OCI-LY7 (cell line): ENCODE measurements around the gene SLC29A2. TPM values are rescaled to one million over a fixed set of nuclear protein-coding genes. Genes with fewer than 3 reads are reported as not detected.
A peak's percentile ranks its signal among the peaks of the same experiment; 100 is the strongest.

Source experiments
- BruUV-seq: library from RNA; stranded (reverse); fragments of 400-500 nt; replicated peaks from 2 replicates; lab custom pipeline; 2021; lab: Mats Ljungman, UMichigan
- CTCF ChIA-PET: fragments of 300-600 bp; sonication (Branson Sonifier 250); formaldehyde crosslinking; loops from one replicate; lab custom pipeline; 2022; ENCODE audit warnings: antibody characterized with exemption; ENCODE audit not compliant: unreplicated experiment; lab: Charles Lee
- POLR2A ChIA-PET: fragments of 300-600 bp; sonication (Branson Sonifier 250); formaldehyde crosslinking; loops from one replicate; lab custom pipeline; 2022; ENCODE audit warnings: antibody characterized with exemption; lab: Charles Lee
- DNase-seq: peaks from one replicate; pipeline ENCODE4 v3.0.0-alpha.2; 2015; ENCODE audit warnings: low spot score
- H2AFZ ChIP-seq: fragments of 200-600 bp; sonication (generic), shearing (Covaris generic); 2 replicates; pipeline ENCODE4 v1.6.1; 2014; ENCODE audit warnings: mild to moderate bottlenecking, antibody characterized with exemption, low read length, moderate library complexity
- H3K27ac ChIP-seq: fragments of 200-600 bp; sonication (generic); 2 replicates; pipeline ENCODE4 v1.5.1; 2014; ENCODE audit warnings: mixed run types, low read depth, mild to moderate bottlenecking, moderate library complexity, low read length, inconsistent platforms; ENCODE audit not compliant: poor library complexity, severe bottlenecking
- H3K36me3 ChIP-seq: fragments of 200-600 bp; sonication (generic); 2 replicates; pipeline ENCODE4 v1.6.1; 2014; ENCODE audit warnings: mild to moderate bottlenecking, antibody characterized with exemption, low read length, moderate library complexity, mixed read lengths; ENCODE audit not compliant: insufficient read depth
- H3K4me1 ChIP-seq: fragments of 200-600 bp; sonication (generic); 2 replicates; pipeline ENCODE4 v1.5.1; 2014; ENCODE audit warnings: mild to moderate bottlenecking, low read length; ENCODE audit not compliant: insufficient read depth, poor library complexity, severe bottlenecking
- H3K4me2 ChIP-seq: fragments of 200-600 bp; sonication (generic); 2 replicates; pipeline ENCODE4 v1.6.1; 2014; ENCODE audit warnings: mild to moderate bottlenecking, low read length
- H3K4me3 ChIP-seq: fragments of 200-600 bp; sonication (generic); 2 replicates; pipeline ENCODE4 v1.5.1; 2014; ENCODE audit warnings: mild to moderate bottlenecking, low read depth, low read length; ENCODE audit not compliant: poor library complexity, severe bottlenecking
- H3K79me2 ChIP-seq: fragments of 200-600 bp; sonication (generic); 2 replicates; pipeline ENCODE4 v1.6.1; 2016; ENCODE audit warnings: low read depth, mild to moderate bottlenecking, low read length, moderate library complexity, mixed read lengths; ENCODE audit not compliant: insufficient read depth
- H3K9me2 ChIP-seq: fragments of 200-600 bp; sonication (generic); 2 replicates; pipeline ENCODE4 v1.6.1; 2016; ENCODE audit warnings: mild to moderate bottlenecking, low read length, mixed read lengths; ENCODE audit not compliant: insufficient read depth
- H3K9me3 ChIP-seq: fragments of 200-600 bp; sonication (generic); 2 replicates; pipeline ENCODE4 v1.6.1; 2014; ENCODE audit warnings: mild to moderate bottlenecking, mixed run types, low read length, mixed read lengths
- H4K20me1 ChIP-seq: fragments of 200-600 bp; sonication (generic); 2 replicates; pipeline ENCODE4 v1.6.1; 2014; ENCODE audit warnings: mild to moderate bottlenecking, antibody characterized with exemption, low read length, moderate library complexity, mixed read lengths; ENCODE audit not compliant: insufficient read depth
- EZH2phosphoT487 ChIP-seq: fragments of 200-600 bp; sonication (generic); IDR thresholded peaks from 2 replicates; pipeline ENCODE4 v1.6.1; 2018; ENCODE audit warnings: low read depth, borderline replicate concordance, mild to moderate bottlenecking, mixed run types, antibody characterized with exemption, low read length, moderate library complexity, mixed read lengths
- intact Hi-C: fragments of 100-400 bp; cut with micrococcal nuclease; formaldehyde crosslinking; loops from one replicate; pipeline ENCODE4 v1.10.0; 2022; ENCODE audit not compliant: unreplicated experiment
- total RNA-seq, 2 experiments: library from RNA; depleted of rRNA in 1 of 2; stranded (reverse); fragments of >200 nt in 1 of 2; shearing (Covaris generic) in 1 of 2; gene quantifications; 2 replicates each; pipeline ENCODE4 v1.2.3, GENCODE V29; 2014 to 2022
- TF ChIP-seq, protein P1 (sequence below): fragments of 200-600 bp; sonication (generic); conservative IDR thresholded peaks from 2 replicates; pipeline ENCODE4 v1.5.1; 2014; ENCODE audit warnings: mild to moderate bottlenecking, antibody characterized with exemption, low read length, moderate library complexity, mixed read lengths

The SLC29A2 gene
- total RNA-seq, 2 experiments from 2014 or later: 33.6 to 56.4 TPM

- H3K4me2 ChIP-seq: peak overlapping the region; percentile 75
- H3K4me3 ChIP-seq: peak overlapping the region; percentile 51
- DNase-seq: peak; percentile 88
- H3K27ac ChIP-seq: peak overlapping the region; percentile 45
- H4K20me1 ChIP-seq: no peaks in the 10 kb centered on the region
- intact Hi-C loops: loop anchor here (1.0 to 2.0 kb wide), 2 partner anchors 16 to 40 kb away; partner anchors contain the start of gene YIF1A
- H3K79me2 ChIP-seq: no peaks in the 10 kb centered on the region
- no TSS peak for BruUV-seq
- no peaks in the 10 kb centered on the region for H3K9me2 ChIP-seq
- H3K4me1 ChIP-seq: peaks cover 46% of the 10 kb centered on the region
- no peaks in the 10 kb centered on the region for H3K36me3 ChIP-seq
- CTCF ChIA-PET: interaction anchor here (0.6 to 0.9 kb wide), 2 partner anchors 9 to 16 kb away, joined by 3 to 4 read pairs; no protein-coding TSS in a partner anchor
- H2AFZ ChIP-seq: peak overlapping the region; percentile 96
- POLR2A ChIA-PET: interaction anchor here (2.2 kb wide), 1 partner anchor 16 kb away, joined by 7 read pairs; no protein-coding TSS in a partner anchor
- TF ChIP-seq, protein P1, sequence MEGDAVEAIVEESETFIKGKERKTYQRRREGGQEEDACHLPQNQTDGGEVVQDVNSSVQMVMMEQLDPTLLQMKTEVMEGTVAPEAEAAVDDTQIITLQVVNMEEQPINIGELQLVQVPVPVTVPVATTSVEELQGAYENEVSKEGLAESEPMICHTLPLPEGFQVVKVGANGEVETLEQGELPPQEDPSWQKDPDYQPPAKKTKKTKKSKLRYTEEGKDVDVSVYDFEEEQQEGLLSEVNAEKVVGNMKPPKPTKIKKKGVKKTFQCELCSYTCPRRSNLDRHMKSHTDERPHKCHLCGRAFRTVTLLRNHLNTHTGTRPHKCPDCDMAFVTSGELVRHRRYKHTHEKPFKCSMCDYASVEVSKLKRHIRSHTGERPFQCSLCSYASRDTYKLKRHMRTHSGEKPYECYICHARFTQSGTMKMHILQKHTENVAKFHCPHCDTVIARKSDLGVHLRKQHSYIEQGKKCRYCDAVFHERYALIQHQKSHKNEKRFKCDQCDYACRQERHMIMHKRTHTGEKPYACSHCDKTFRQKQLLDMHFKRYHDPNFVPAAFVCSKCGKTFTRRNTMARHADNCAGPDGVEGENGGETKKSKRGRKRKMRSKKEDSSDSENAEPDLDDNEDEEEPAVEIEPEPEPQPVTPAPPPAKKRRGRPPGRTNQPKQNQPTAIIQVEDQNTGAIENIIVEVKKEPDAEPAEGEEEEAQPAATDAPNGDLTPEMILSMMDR: peak; percentile 91
- no peak for TF ChIP-seq EZH2phosphoT487
- no peaks in the 10 kb centered on the region for H3K9me3 ChIP-seq
Observed at GRCh38 chr11:66328302-66329144, 43.0 kb downstream of the SLC29A2 start.

DNA sequence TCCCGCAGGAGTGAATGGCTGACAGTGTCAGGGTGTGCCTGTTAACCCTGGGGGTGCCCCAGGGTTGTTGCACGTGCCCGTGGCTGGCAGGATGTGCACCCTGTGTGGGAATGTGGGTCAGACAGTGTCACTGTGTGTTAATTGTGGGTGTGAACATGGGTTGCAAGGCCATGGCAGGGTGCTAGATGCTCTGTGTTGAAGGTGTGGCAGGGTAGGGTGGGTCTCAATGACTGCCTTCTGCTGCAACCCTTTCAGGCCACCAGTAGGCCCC is 43.6 kb downstream of the SLC29A2 start:
- DNase-seq: no peak
- ChIA-PET POLR2A (no interaction called here), CTCF (no interaction called here)

More for the DNA sequence above, 43.6 kb downstream of the SLC29A2 start:
- no TSS peak for BruUV-seq
- H2AFZ ChIP-seq: peak overlapping the region; percentile 96; the same call in 1 of the 2 replicates
- H3K9me2 ChIP-seq: no peaks in the 10 kb centered on the region
- H4K20me1 ChIP-seq: no peaks in the 10 kb centered on the region
- intact Hi-C loops: loop anchor here (1.0 to 2.0 kb wide), 2 partner anchors 16 to 39 kb away; partner anchors contain the start of gene YIF1A
- no peaks in the 10 kb centered on the region for H3K9me3 ChIP-seq
- H3K36me3 ChIP-seq: no peaks in the 10 kb centered on the region
- no peaks in the 10 kb centered on the region for H3K79me2 ChIP-seq
- TF ChIP-seq, protein P1: no peak
- no peak for TF ChIP-seq EZH2phosphoT487
- peak overlapping the region; percentile 75 for H3K4me2 ChIP-seq
- H3K4me3 ChIP-seq: no peak overlapping the region
- H3K4me1 ChIP-seq: peaks cover 46% of the 10 kb centered on the region
- peak overlapping the region; percentile 45 for H3K27ac ChIP-seq
